Activated CD8-positive, alpha-beta memory T cell treated with anti-CD3 and anti-CD28 coated beads, Interleukin-2, amount 50 U/mL, for 24 hours (primary cell): ENCODE data around the gene VLDLR.

Experiments
- DNase-seq: peaks from one replicate; pipeline ENCODE4 v3.0.0-alpha.2; 2020; ENCODE audit errors: extremely low read depth

VLDLR gene

GRCh38 chr9:2621722-2622460, at the start of gene VLDLR:
Gene VLDLR (plus strand): TSS chr9:2621787. CDS start chr9:2622190, 403 bp downstream.
- DNase-seq, result no peak

GRCh38 chr9:2574203-2574602, 47.4 kb upstream of the VLDLR start:
- DNase-seq, result no peak

- no peak for DNase-seq
Measured at GRCh38 chr9:2576631-2577030, 45.0 kb upstream of the VLDLR start.

GRCh38 chr9:2583308-2584013, 38.1 kb upstream of the VLDLR start:
- DNase-seq, result no peak

GRCh38 chr9:2591967-2592366, 29.6 kb upstream of the VLDLR start:
- DNase-seq, result no peak

- DNase-seq, result no peak
Measured at GRCh38 chr9:2593744-2594143, 27.8 kb upstream of the VLDLR start.

GRCh38 chr9:2595973-2596372, 25.6 kb upstream of the VLDLR start:
- no peak for DNase-seq

- DNase-seq, result no peak
Measured at GRCh38 chr9:2597483-2597882, 24.1 kb upstream of the VLDLR start.

GRCh38 chr9:2599896-2600295, 21.7 kb upstream of the VLDLR start:
- DNase-seq, result no peak

- no peak for DNase-seq
Measured at GRCh38 chr9:2600307-2600706, 21.3 kb upstream of the VLDLR start.

GRCh38 chr9:2601785-2602378, 19.7 kb upstream of the VLDLR start:
- no peak for DNase-seq

- no peak for DNase-seq
Measured at GRCh38 chr9:2602704-2603116, 18.9 kb upstream of the VLDLR start.

GRCh38 chr9:2603621-2604020, 18.0 kb upstream of the VLDLR start:
- no peak for DNase-seq

GRCh38 chr9:2605246-2605645, 16.3 kb upstream of the VLDLR start:
- DNase-seq, result no peak

GRCh38 chr9:2608276-2608675, 13.3 kb upstream of the VLDLR start:
- no peak for DNase-seq

GRCh38 chr9:2610985-2611384, 10.6 kb upstream of the VLDLR start:
- DNase-seq, result no peak

- DNase-seq, result no peak
Measured at GRCh38 chr9:2611961-2612360, 9.6 kb upstream of the VLDLR start.

- no peak for DNase-seq
Measured at GRCh38 chr9:2613730-2614271, 7.8 kb upstream of the VLDLR start.

- no peak for DNase-seq
Measured at GRCh38 chr9:2615497-2615896, 6.1 kb upstream of the VLDLR start.

GRCh38 chr9:2616692-2617377, 4.8 kb upstream of the VLDLR start:
- no peak for DNase-seq

- no peak for DNase-seq
Measured at GRCh38 chr9:2618289-2618688, 3.3 kb upstream of the VLDLR start.
